RPMI8226 (cell line): ENCODE results near the gene OR6K6.

Experiments used
- DNase-seq: peaks from one replicate; pipeline ENCODE4 v3.0.0-alpha.2; 2015

The OR6K6 gene

GRCh38 chr1:158754420-158754819, at the start of gene OR6K6:
Gene OR6K6, plus strand, starts transcription at chr1:158754720. Its CDS starts 168 bp downstream, at chr1:158754888.
- DNase-seq: no peak

GRCh38 chr1:158706096-158706495, 48.4 kb upstream of the OR6K6 start:
- no peak for DNase-seq

- DNase-seq: no peak
These were observed 43.4 kb upstream of the OR6K6 start for GRCh38 chr1:158711098-158711497.

- no peak for DNase-seq
These were observed 39.8 kb upstream of the OR6K6 start for GRCh38 chr1:158714754-158715153.

- DNase-seq: no peak
These were observed 38.2 kb upstream of the OR6K6 start for GRCh38 chr1:158716335-158716734.

GRCh38 chr1:158717344-158717743, 37.2 kb upstream of the OR6K6 start:
- no peak for DNase-seq

- no peak for DNase-seq
These were observed 34.9 kb upstream of the OR6K6 start for GRCh38 chr1:158719664-158720063.

- DNase-seq: no peak
These were observed 33.9 kb upstream of the OR6K6 start, which contains the start of gene OR6K3 for GRCh38 chr1:158720620-158721019. Gene OR6K3, minus strand, starts transcription at chr1:158720720. Its CDS starts 2,605 bp downstream, at chr1:158718115.

GRCh38 chr1:158724442-158724841, 30.1 kb upstream of the OR6K6 start:
- no peak for DNase-seq

GRCh38 chr1:158728510-158729225, 25.9 kb upstream of the OR6K6 start:
- DNase-seq: no peak

GRCh38 chr1:158730453-158730852, 24.1 kb upstream of the OR6K6 start:
- DNase-seq: no peak

- no peak for DNase-seq
These were observed 22.8 kb upstream of the OR6K6 start for GRCh38 chr1:158731707-158732106.

- DNase-seq: no peak
These were observed 22.0 kb upstream of the OR6K6 start for GRCh38 chr1:158732524-158732923.

- DNase-seq: no peak
These were observed 18.7 kb upstream of the OR6K6 start for GRCh38 chr1:158735848-158736247.

GRCh38 chr1:158752155-158752712, 2.3 kb upstream of the OR6K6 start:
- no peak for DNase-seq

GRCh38 chr1:158771950-158772866, 17.7 kb downstream of the OR6K6 start, which contains the start of gene OR6N1:
Gene OR6N1, minus strand, starts transcription at chr1:158772195. Its CDS starts 5,513 bp downstream, at chr1:158766682.
- DNase-seq: no peak

- DNase-seq: no peak
These were observed 26.6 kb downstream of the OR6K6 start, which contains the start of gene OR6N2 for GRCh38 chr1:158781104-158781503. Gene OR6N2, minus strand, starts transcription at chr1:158781204. Its CDS starts 3,569 bp downstream, at chr1:158777635.

- DNase-seq: peak; percentile 20
These were observed 39.1 kb downstream of the OR6K6 start for GRCh38 chr1:158793604-158794003.

- DNase-seq: no peak
These were observed 39.7 kb downstream of the OR6K6 start for GRCh38 chr1:158794247-158794646.

- no peak for DNase-seq
These were observed 44.0 kb downstream of the OR6K6 start for GRCh38 chr1:158798531-158798930.

- no peak for DNase-seq
These were observed 45.2 kb downstream of the OR6K6 start for GRCh38 chr1:158799689-158800088.

GRCh38 chr1:158800526-158800925, 46.0 kb downstream of the OR6K6 start:
- DNase-seq: no peak

- DNase-seq: no peak
These were observed 46.9 kb downstream of the OR6K6 start for GRCh38 chr1:158801396-158801795.
